ES-I3 (cell line): ENCODE data around the gene FAM81B.

Source experiments
- H3K36me3 ChIP-seq: 2 replicates; pipeline ENCODE4 v1.6.1; 2013; ENCODE audit warnings: mild to moderate bottlenecking, low read length, control low read depth, moderate library complexity; ENCODE audit not compliant: insufficient read depth
- H3K4me1 ChIP-seq: 2 replicates; pipeline ENCODE4 v1.6.1; 2013; ENCODE audit warnings: mild to moderate bottlenecking, control low read depth, low read length; ENCODE audit not compliant: insufficient read depth
- H3K9ac ChIP-seq: 2 replicates; pipeline ENCODE4 v1.6.1; 2013; ENCODE audit warnings: low read depth, mild to moderate bottlenecking, low read length, moderate library complexity
- H3K9me3 ChIP-seq: 2 replicates; pipeline ENCODE4 v1.6.1; 2013; ENCODE audit warnings: mild to moderate bottlenecking, low read length, moderate library complexity; ENCODE audit not compliant: control insufficient read depth, insufficient read depth

Gene FAM81B

DNA sequence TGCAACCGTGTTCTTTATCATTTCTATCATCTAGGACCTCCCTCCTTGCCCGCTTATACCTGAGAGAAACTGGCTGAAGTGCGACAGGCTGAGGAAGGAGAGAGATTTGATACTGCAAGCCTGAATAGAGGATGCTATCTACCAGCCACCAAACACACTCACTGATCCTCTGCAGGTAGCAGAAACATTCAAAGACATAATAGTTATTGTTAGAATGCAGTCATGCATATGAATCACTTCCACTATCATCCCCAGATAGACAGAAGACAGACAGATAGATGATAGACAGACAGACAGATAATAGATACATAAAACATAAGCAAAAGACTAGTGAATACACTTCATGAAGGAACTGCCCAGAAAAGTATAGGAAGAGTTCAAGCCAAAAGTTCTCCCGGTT is 32.9 kb downstream of the FAM81B start:
- Histone ChIP-seq H3K9ac (no peak overlapping the region), H3K9me3 (no peaks in the 10 kb centered on the region), H3K36me3 (no peaks in the 10 kb centered on the region), H3K4me1 (no peaks in the 10 kb centered on the region)

GRCh38 chr5:95424526-95424925 is 33.4 kb downstream of the FAM81B start:
- no peaks in the 10 kb centered on the region for H3K4me1 ChIP-seq
- no peak overlapping the region for H3K9ac ChIP-seq
- no peaks in the 10 kb centered on the region for H3K36me3 ChIP-seq
- H3K9me3 ChIP-seq = no peaks in the 10 kb centered on the region

- Histone ChIP-seq H3K9me3 (no peaks in the 10 kb centered on the region), H3K36me3 (no peaks in the 10 kb centered on the region), H3K9ac (no peak overlapping the region), H3K4me1 (peaks cover 2% of the 10 kb centered on the region; the same call in 1 of the 2 replicates)
These were observed 35.1 kb downstream of the FAM81B start for GRCh38 chr5:95426227-95426626.

GRCh38 chr5:95432779-95433178 is 41.6 kb downstream of the FAM81B start:
- Histone ChIP-seq H3K36me3 (no peaks in the 10 kb centered on the region), H3K9ac (no peak overlapping the region), H3K9me3 (no peaks in the 10 kb centered on the region), H3K4me1 (peaks cover 2% of the 10 kb centered on the region; the same call in 1 of the 2 replicates)

GRCh38 chr5:95439801-95440493 is 48.8 kb downstream of the FAM81B start:
- Histone ChIP-seq H3K4me1 (peaks cover 16% of the 10 kb centered on the region), H3K9me3 (no peaks in the 10 kb centered on the region), H3K9ac (no peak overlapping the region), H3K36me3 (no peaks in the 10 kb centered on the region)

GRCh38 chr5:95440825-95441224 is 49.7 kb downstream of the FAM81B start:
- Histone ChIP-seq H3K4me1 (peaks cover 16% of the 10 kb centered on the region), H3K9ac (no peak overlapping the region)

DNA sequence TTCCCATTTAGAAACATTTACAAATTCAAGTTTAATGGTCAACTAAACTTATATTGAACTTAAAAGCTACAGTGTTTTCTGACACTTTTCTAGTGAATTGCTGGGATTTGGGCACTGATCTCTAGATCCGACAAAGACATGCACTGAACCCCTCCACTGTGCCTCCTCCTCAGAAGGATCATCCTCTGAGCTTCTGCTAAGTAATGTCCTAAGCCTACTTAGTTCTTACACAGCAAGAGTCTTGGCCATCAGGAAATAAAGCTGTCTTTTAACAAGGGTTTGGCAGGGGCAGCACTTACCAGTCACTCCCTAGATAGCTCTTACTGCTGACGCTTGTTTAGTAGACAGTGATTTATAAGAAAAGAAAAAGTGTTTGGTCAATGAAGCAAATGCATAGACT is 50.5 kb downstream of the FAM81B start:
- no peaks in the 10 kb centered on the region for H3K36me3 ChIP-seq
- peaks cover 19% of the 10 kb centered on the region for H3K4me1 ChIP-seq
- no peaks in the 10 kb centered on the region for H3K9me3 ChIP-seq
- H3K9ac ChIP-seq = no peak overlapping the region

More at GRCh38 chr5:95440825-95441224, 49.7 kb downstream of the FAM81B start:
- Histone ChIP-seq H3K36me3 (no peaks in the 10 kb centered on the region), H3K9me3 (no peaks in the 10 kb centered on the region)

DNA sequence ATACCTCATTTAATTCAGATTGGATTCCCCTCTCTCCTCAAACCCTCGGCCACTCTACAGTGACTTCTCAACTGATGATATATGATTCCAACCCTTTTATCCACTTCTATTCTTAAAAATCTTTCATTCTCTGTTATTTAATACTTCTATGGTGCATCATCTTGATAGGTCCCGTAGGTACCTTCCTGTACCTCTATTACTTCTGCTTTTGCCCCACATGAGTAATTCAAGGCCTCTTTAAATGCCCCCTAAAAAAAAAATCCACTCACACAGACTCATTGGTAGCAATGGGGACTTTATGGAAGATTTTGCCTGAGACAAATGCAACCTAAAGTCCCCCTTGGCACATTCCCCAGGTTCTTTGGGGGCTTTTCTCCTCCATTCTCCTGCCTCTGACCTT is 54.3 kb downstream of the FAM81B start:
- no peaks in the 10 kb centered on the region for H3K9me3 ChIP-seq
- no peaks in the 10 kb centered on the region for H3K36me3 ChIP-seq
- H3K4me1 ChIP-seq = peaks cover 18% of the 10 kb centered on the region
- no peak overlapping the region for H3K9ac ChIP-seq

- Histone ChIP-seq H3K9ac (no peak overlapping the region), H3K36me3 (no peaks in the 10 kb centered on the region), H3K4me1 (peaks cover 12% of the 10 kb centered on the region), H3K9me3 (no peaks in the 10 kb centered on the region)
These were observed 54.8 kb downstream of the FAM81B start for GRCh38 chr5:95445995-95446394.

DNA sequence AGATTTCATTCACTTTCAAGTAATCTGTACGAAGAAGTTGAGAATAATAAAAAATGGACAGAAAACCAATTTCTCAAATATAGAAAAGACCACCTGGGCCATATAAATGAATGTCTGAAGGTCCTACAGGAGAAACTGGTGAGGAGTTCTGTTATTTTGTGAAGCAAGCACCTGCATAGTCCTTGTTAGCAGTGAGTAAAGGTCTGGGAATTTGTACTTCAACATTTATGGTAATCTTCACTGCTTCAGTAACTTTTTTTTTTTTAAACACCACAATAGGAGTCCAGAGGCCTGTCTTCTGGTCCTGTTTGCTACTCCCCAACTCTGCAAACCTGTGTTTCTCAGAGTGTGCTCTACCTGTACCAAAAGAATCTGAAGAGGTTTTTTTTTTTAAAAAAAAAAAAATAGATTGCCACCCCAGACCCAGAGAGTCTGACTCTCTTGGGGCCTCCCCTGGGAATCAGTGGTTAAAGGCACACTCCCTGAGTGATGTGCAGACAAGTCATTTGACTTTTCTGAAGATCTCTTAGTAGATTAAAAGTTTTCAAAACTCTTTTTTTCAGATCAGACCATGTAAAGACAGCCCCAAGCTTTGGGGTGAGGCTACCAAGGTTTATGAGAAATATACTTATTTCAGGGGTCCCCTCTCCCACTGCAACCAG is 55.5 kb downstream of the FAM81B start:
- Histone ChIP-seq H3K4me1 (peaks cover 12% of the 10 kb centered on the region), H3K9me3 (no peaks in the 10 kb centered on the region), H3K9ac (no peak overlapping the region), H3K36me3 (no peaks in the 10 kb centered on the region)

- Histone ChIP-seq H3K9ac (no peak overlapping the region), H3K36me3 (no peaks in the 10 kb centered on the region), H3K4me1 (peaks cover 12% of the 10 kb centered on the region), H3K9me3 (no peaks in the 10 kb centered on the region)
These were observed 56.8 kb downstream of the FAM81B start for GRCh38 chr5:95447961-95448360.

- H3K9me3 ChIP-seq = no peaks in the 10 kb centered on the region
- no peak overlapping the region for H3K9ac ChIP-seq
- H3K4me1 ChIP-seq = peaks cover 12% of the 10 kb centered on the region
- no peaks in the 10 kb centered on the region for H3K36me3 ChIP-seq
These were observed 57.6 kb downstream of the FAM81B start for GRCh38 chr5:95448789-95449188.

- peaks cover 12% of the 10 kb centered on the region for H3K4me1 ChIP-seq
- no peaks in the 10 kb centered on the region for H3K36me3 ChIP-seq
- no peak overlapping the region for H3K9ac ChIP-seq
- no peaks in the 10 kb centered on the region for H3K9me3 ChIP-seq
These were observed 58.3 kb downstream of the FAM81B start for GRCh38 chr5:95449460-95449859.

DNA sequence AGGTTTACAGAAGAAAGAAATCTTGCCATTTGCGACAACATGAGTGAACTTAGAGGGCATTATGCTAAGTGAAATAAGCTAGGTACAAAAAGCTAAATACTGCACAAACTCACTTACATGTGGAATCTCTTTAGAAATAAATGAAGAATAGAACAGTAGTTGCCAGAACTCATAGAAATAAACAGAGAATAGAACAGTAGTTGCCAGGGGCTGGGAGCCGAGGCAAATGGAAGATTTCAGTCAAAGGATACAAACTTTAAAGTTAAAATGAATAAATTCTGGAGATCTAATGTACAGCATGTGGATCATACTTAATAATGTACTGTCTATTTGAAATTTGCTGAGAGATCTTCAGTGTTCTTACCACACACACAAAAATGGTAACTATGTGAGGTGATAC is 63.4 kb downstream of the FAM81B start:
- no peaks in the 10 kb centered on the region for H3K9me3 ChIP-seq
- H3K4me1 ChIP-seq = no peaks in the 10 kb centered on the region
- H3K36me3 ChIP-seq = no peaks in the 10 kb centered on the region
- no peak overlapping the region for H3K9ac ChIP-seq

- no peaks in the 10 kb centered on the region for H3K9me3 ChIP-seq
- H3K4me1 ChIP-seq = no peaks in the 10 kb centered on the region
- peaks cover 6% of the 10 kb centered on the region for H3K36me3 ChIP-seq
- no peak overlapping the region for H3K9ac ChIP-seq
These were observed 69.5 kb downstream of the FAM81B start for GRCh38 chr5:95460665-95461064.
